Cardiac muscle cell (in vitro differentiated cells and primary cell): ENCODE measurements around the gene KRT72. TPM values are rescaled to one million over a fixed set of nuclear protein-coding genes. Genes with fewer than 3 reads are reported as not detected.

Experiments used
- DNase-seq, 2 donors: peaks; one replicate each; pipeline versions ENCODE4 v3.0.0 to v3.0.0-alpha.2; 2010 to 2017; ENCODE audit warnings: low read depth in 1 of 2, low spot score in 1 of 2
- H3K27ac ChIP-seq: fragments of 200-600 bp; sonication (generic); 2 replicates; pipeline ENCODE4 v1.5.1; 2016
- H3K27me3 ChIP-seq: fragments of 200-600 bp; sonication (generic); 2 replicates; pipeline ENCODE4 v1.6.0; 2016; ENCODE audit warnings: control low read depth
- H3K36me3 ChIP-seq: fragments of 200-600 bp; sonication (generic); 2 replicates; pipeline ENCODE4 v1.5.1; 2016; ENCODE audit warnings: control low read depth
- H3K4me1 ChIP-seq: fragments of 200-600 bp; sonication (generic); 2 replicates; pipeline ENCODE4 v1.8.1; 2017; ENCODE audit warnings: low read depth, mild to moderate bottlenecking, mixed run types
- H3K4me3 ChIP-seq: fragments of 200-600 bp; sonication (generic); 2 replicates; pipeline ENCODE4 v1.5.1; 2016; ENCODE audit warnings: mild to moderate bottlenecking
- H3K9me3 ChIP-seq: fragments of 200-600 bp; sonication (generic); 2 replicates; pipeline ENCODE4 v1.5.1; 2017; ENCODE audit warnings: low read depth, mild to moderate bottlenecking, control low read depth
- CTCF ChIP-seq: IDR thresholded peaks from 2 replicates; pipeline ENCODE4 v1.5.1; 2012; ENCODE audit warnings: low read depth, mild to moderate bottlenecking, low read length
- polyA plus RNA-seq: library from polyadenylated mRNA; unstranded; fragments of >200 nt; fragmentation: Nextera tagmentation; extraction: Ambion mirVana; gene quantifications from 2 replicates; pipeline ENCODE4 v1.2.1, GENCODE V29; 2016
- total RNA-seq: library from RNA; depleted of rRNA; stranded (reverse); fragments of >200 nt; gene quantifications from 2 replicates; pipeline ENCODE4 v1.2.3, GENCODE V29; 2016

The KRT72 gene
- total and polyA plus RNA-seq, 2 experiments from 2014 or later = not detected

GRCh38 chr12:52606096-52606495 is 4.8 kb upstream of the KRT72 start:
- H3K27me3 ChIP-seq = peaks cover 33% of the 10 kb centered on the region
- DNase-seq = no peak
- no peak for TF ChIP-seq CTCF
- no peaks in the 10 kb centered on the region for H3K9me3 ChIP-seq
- no peak overlapping the region for H3K4me3 ChIP-seq
- H3K4me1 ChIP-seq = no peaks in the 10 kb centered on the region
- no peak overlapping the region for H3K27ac ChIP-seq
- H3K36me3 ChIP-seq = no peaks in the 10 kb centered on the region

GRCh38 chr12:52605542-52605941 is 4.3 kb upstream of the KRT72 start:
- DNase-seq = no peak
- H3K27me3 ChIP-seq = peaks cover 27% of the 10 kb centered on the region

GRCh38 chr12:52604859-52605258 is 3.6 kb upstream of the KRT72 start:
- no peaks in the 10 kb centered on the region for H3K36me3 ChIP-seq
- H3K4me1 ChIP-seq = no peaks in the 10 kb centered on the region
- no peaks in the 10 kb centered on the region for H3K9me3 ChIP-seq
- H3K4me3 ChIP-seq = no peak overlapping the region
- DNase-seq = no peak
- no peak overlapping the region for H3K27ac ChIP-seq
- no peak for TF ChIP-seq CTCF
- H3K27me3 ChIP-seq = peaks cover 20% of the 10 kb centered on the region

More at GRCh38 chr12:52605542-52605941, 4.3 kb upstream of the KRT72 start:
- Histone ChIP-seq H3K27ac (no peak overlapping the region), H3K4me1 (no peaks in the 10 kb centered on the region), H3K36me3 (no peaks in the 10 kb centered on the region), H3K9me3 (no peaks in the 10 kb centered on the region), H3K4me3 (no peak overlapping the region)
- no peak for TF ChIP-seq CTCF

DNA sequence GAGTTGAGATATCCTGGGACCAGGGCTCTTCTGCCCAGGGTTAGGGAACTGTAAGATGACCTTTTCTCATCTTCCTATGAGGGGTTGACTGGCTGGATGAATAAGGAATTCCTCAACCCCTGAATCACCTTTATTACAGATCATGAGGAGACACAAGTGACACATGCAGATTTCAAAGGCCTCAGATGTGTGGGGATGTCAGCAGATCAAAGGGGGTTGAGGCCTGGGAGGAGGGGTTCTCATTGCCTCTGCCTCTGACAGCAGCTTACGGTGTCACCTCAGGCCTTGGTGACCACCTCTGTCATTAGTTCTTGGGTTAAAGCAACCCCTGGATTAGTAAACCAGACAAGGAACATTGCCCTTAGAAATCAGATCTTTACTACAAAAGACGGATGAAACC is 2.1 kb upstream of the KRT72 start:
- Histone ChIP-seq H3K36me3 (no peaks in the 10 kb centered on the region), H3K27me3 (peaks cover 19% of the 10 kb centered on the region), H3K4me1 (no peaks in the 10 kb centered on the region), H3K4me3 (no peak overlapping the region), H3K9me3 (no peaks in the 10 kb centered on the region), H3K27ac (no peak overlapping the region)
- no peak for TF ChIP-seq CTCF
- DNase-seq = no peak

DNA sequence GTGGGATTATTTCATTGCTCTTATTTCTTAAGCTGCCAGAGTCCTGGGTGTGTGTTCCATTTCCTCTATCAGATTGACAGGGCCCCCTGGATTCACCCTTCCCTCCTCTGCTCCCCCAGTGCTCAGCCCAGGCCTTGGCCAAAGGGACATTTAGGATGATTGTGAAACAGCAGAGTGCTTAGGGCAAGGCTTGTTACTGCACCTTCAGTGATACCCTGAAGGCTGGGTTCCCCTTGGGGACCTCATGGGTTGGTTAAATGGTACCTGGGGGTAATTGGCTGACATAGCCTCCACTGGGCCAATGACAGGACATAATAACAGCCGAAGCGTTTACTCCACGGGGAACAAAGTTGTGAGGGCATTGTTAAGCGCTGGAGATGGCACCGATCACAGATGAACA is 1.3 kb upstream of the KRT72 start:
- H3K4me3 ChIP-seq = no peak overlapping the region
- no peak for DNase-seq
- H3K27ac ChIP-seq = no peak overlapping the region
- H3K4me1 ChIP-seq = no peaks in the 10 kb centered on the region
- H3K36me3 ChIP-seq = no peaks in the 10 kb centered on the region
- H3K27me3 ChIP-seq = peaks cover 21% of the 10 kb centered on the region
- no peak for TF ChIP-seq CTCF
- H3K9me3 ChIP-seq = no peaks in the 10 kb centered on the region

GRCh38 chr12:52601671-52602070 is 408 bp upstream of the KRT72 start:
- no peak overlapping the region for H3K4me3 ChIP-seq
- H3K4me1 ChIP-seq = no peaks in the 10 kb centered on the region
- H3K9me3 ChIP-seq = no peaks in the 10 kb centered on the region
- no peak overlapping the region for H3K27ac ChIP-seq
- no peak for DNase-seq
- peaks cover 20% of the 10 kb centered on the region for H3K27me3 ChIP-seq
- no peaks in the 10 kb centered on the region for H3K36me3 ChIP-seq
- no peak for TF ChIP-seq CTCF
